NCI-H2081 (cell line): ENCODE data around the gene NOCT.
"Not testable (repeated sequence)": the region's sequence is repeated elsewhere in the genome, so short reads cannot be mapped to it uniquely, and the experiment has no call there.

Experiments used
- DNase-seq, 2 experiments: peaks; one replicate each; lab custom pipeline; 2025; lab: John Stamatoyannopoulos, UW

NOCT gene, protein sequence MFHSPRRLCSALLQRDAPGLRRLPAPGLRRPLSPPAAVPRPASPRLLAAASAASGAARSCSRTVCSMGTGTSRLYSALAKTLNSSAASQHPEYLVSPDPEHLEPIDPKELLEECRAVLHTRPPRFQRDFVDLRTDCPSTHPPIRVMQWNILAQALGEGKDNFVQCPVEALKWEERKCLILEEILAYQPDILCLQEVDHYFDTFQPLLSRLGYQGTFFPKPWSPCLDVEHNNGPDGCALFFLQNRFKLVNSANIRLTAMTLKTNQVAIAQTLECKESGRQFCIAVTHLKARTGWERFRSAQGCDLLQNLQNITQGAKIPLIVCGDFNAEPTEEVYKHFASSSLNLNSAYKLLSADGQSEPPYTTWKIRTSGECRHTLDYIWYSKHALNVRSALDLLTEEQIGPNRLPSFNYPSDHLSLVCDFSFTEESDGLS

DNA sequence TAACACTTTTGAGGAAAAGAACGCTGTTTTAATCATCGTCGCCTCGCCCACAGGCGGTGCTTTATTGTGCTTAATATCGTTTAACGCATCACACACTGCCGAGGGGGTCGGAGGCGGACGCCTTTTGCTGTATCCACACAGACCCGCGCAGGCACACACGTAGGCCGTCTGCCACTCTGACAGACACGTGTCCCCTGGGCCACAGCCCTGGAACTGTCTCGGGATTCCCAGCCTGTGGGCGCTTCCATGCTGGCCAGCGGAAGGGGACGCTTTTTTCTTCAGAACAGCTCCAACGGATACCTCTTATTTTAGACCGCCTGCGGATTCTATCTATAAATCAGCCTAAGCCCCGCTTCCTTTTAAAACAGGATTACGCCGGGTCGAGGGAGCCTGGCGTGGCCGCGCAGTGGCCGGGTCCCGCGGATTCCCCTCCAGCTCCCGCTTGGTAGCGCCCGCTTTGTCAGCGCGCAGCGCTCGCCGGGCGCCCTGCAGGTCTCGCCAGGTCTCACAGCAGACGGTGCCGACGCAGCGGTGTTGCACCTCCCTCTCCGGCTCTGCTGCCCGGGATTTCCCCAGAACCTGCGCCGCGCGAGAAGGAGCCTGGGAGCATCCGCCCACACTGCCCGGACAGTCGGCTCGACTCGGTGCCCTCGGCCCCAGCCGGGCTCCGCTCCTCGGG lies at the start of gene NOCT:
NOCT (plus strand) TSS at position 513 of the 679 bp plus-strand sequence. CDS start 201 bp downstream, outside the sequence.
- DNase-seq = peak; percentile 82 to 88

DNA sequence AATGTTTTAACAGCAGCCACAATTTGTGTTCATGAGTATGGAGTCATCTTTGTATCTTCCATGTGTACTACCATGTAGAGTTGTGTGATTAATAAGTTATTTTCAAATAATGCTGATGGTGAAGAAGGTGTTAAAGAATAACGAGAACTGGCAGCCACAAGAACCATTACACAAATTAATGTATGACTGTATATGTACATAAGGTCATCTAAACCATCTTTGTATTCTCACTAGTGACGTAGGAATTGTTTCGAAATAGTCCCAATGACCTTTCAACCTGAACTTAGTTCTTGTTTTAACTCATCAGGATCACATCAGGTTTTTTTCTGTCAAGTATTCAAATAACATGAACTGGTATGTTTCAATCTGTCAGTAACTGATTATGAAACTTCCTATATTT lies 48.3 kb upstream of the NOCT start:
- DNase-seq = no peak

DNA sequence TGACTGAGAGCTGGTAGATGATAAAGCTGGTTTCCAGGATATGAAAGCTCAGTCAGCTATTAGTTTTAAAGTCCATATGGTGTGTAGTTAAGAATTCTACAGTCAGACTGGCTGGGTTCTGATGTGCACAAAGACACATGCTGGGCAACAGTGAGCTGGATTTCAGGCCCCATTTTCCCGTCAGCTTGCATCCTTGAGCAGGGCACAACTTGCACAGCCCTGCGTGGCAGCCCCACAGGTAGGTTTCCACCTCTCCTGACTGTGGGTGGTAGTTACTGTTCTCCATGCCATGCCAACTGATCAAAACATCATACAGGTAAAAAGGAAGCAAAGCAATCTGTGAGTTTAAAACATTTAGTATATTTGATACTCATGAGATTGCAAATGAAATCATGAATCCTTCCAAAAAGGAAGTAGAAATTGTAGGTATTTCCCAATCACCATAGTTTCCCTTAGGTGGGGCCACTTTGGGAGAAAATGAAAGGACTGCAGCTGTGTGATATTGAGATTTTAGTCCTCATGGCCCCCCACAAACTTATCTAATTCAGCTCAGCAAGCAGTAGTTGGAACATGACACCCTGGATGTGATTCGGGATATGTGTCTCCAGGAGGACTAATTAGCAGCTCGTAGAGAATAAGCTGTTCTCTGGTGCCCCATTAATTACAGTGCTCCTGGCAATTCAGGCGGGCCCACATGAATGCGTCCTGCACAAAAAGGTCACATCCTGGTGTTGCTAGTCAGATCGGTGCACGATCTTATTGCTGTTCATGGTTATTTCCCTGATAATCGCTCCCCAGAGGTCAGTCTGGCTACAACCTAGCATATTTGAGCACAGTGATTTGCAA lies 42.4 kb upstream of the NOCT start:
- DNase-seq = peak; percentile 13 to 71

DNA sequence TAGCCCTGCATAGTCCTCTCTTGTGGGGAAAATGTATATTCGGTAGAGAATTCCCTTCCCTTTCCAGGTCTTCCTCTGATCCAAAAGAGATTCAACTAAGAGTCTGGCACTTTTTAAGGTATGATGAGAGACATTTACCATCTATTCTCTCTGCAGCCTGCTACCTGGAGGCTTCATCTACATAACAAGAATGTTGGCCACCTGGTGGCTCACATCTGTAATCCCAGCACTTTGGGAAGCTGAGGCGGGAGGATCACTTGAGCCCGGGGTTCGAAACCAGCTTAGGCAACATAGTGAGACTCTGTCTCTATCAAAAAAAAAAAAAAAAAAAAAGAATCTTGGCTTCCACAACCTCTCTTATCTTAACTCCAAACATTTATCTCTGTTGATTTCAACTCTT lies 40.4 kb upstream of the NOCT start:
- DNase-seq = peak in 1 of 2 experiments; percentile 4

DNA sequence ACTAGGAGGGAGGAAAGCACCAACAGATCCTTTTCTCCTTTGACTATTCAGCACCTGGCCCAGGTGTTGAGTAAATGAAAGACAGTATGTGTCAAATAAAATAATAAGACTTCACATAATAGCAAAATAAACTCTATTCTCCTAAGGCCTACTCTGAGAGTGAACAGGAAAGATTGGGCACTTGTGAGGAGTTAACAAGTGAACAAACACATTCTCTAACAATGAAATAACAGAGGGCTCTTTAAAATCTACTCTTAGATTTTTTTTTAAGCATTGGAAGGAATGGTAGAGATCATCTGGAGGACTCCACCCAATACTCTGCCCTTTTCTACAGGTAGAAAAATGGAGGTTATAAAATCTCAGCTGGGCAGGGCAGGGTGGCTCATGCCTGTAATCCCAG lies 39.1 kb upstream of the NOCT start:
- no peak for DNase-seq

DNA sequence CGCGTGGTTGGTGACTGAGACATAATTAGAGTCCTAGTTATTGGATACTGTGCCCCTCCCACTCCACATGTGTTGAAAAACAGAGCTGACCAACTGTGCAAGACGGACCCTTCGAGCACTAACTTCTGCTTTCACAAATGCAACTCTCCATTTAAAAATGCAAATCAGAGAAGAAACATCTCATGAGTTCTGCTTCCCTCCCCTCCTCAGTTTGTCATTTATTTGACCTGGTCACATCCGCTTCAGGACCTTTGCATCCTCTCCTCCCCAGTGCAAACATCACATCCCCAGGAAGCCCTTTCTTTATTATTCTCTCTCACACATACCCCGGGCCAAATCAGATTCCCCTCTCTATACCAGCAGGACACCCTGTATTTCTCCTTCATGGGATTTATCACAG lies 38.1 kb upstream of the NOCT start:
- DNase-seq = no peak

DNA sequence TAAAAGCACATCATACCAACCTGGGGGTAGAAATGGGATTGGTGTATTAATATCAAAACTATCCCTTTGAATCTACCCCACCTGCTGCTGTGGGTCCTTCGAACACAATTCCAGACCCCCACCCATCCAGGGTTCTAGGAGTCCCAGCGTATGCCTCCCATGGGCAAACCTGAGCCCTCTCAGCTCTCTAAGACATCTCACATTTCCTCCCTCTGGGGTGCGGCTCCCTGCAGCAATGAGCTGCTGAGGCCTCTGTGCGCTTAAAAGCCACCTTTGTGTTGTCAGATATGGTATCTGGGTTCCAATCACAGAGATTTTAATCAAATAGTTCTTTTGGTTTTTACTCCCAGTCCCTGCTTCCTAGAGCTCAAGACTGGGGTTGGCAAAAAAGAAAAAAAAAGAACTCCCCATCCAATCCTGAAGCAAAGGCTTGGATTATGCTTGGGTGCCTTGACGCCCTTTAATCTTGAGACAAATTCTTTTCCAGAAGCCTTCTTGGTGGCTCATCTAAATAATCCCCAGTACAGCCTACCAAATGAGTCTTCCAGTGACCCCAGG lies 37.5 kb upstream of the NOCT start:
- no peak for DNase-seq

DNA sequence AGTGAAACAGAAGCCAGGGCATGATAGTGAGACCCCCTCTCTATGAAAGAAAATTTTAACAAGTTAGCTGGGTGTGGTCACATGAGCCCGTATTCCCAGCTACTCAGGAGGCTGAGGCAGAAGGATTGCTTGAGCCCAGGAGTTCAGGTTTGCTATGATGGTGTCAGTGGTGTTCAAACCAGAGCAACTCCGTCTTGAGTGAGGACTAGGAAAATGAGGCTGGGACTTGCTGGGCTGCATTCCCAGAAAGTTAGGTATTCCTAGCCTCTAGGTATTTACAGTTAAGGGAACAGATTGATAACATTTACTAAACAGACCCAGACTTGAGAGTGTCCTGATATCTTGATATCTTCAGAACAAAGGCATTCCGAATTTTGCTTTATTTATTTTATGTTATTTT lies 37.0 kb upstream of the NOCT start:
- no peak for DNase-seq

DNA sequence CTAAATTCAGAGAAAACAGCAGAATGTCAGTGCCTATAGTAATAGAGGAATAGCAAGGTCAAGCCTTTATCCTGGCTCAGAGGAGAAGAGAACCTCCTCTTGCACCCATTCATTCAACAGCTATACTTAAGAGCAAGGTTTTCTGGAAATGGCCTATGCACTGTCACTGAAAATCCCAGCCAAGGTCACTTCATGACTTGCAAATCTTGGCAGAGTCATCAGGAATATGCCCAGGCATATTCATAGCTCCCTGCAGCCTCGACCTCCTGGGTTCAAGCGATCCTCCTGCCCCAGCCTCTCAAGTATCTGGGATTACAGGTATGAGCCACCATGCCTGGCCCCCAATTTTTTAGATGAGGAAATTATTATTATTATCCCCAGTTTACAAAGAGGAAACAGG lies 35.8 kb upstream of the NOCT start:
- no peak for DNase-seq

DNA sequence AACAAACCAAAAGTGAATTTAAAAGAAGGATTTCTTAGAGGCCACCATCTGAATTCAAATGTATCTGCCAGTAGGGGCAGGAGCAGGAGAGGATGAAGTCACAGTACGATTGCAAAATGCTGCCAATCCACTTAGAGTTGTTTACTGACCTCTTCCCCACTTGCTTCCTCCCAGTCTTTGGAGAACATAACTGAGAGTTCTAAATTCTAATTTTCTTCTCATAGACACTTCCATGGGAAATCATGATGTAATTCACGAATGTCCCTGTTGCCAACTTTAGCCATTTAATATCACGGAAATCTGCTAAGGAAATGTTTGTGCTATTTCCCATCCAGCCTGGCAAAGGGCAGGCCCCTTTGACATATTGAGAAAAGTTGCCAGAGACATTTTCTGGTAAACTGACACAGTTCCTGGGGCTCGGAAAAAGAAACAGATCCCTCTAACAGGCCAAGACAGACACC lies 33.6 kb upstream of the NOCT start:
- no peak for DNase-seq

DNA sequence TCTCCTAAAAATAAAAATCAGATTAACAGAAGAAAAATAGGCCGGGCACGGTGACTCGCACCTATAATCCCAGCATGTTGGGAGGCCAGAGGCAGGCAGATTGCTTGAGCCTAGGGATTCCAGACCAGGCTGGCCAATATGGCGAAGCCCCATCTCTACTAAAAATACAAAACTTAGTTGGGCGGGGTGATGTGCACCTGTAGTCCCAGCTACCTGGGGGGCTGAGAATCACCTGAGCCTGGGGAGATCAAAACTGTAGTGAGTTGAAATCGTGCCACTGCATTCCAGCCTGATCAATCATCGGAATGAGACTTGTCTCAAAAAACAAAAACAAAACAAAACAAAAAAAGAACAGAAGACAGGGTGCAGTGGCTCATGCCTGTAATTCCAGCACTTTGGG lies 32.8 kb upstream of the NOCT start:
- DNase-seq = no peak

DNA sequence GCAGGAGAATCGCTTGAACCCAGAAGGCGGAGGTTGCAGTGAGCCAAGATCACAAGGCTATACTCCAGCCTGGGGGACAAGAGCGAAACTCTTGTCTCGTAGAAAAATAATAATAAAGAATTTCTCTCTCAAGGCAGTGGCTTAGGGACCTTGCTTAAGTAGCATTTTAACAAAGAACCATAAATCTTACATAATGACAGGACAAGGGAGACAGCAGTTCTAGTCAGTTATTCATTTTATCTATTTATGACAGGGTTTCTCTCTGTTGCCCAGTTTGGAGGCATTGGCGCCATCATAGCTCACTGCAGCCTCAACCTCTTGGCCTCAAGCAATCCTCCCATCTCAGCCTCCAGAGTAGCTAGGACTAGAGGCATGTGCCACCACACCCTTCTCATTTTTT lies 31.9 kb upstream of the NOCT start:
- no peak for DNase-seq

DNA sequence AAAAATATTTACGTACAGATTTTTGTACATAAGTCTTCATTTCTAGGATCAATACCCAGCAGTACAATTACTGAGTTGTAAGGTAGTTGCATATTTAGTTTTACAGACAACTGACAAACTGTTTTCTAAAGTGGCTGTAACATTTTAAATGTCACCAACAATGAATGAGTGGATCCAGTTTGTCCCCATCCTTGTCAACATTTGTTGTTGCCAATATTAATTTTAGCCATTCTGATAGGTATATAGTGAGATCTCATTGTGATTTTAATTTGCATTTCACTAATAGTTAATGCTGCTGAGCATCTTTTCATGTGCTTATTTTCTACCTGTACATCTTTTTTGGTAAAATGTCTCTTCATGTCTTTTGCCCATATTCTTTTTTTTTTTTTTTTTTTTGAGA lies 30.9 kb upstream of the NOCT start:
- DNase-seq = no peak

DNA sequence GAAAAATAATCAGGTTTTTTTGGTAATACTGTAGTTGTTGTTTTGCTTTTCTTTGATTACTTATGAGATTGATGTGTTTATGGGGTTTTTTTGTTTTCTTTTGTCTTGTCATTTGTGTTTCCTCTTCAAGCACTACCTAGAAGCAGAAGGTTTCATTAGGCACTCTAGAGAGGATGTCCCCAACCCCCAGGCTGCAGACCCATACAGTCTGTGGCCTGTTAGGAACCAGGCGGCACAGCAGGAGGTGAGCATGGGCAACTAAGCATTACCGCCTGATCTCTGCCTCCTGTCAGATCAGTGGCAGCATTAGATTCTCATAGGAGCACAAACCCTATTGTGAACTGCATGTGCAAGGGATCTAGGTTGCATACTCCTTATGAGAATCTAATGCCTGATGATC lies 22.9 kb upstream of the NOCT start:
- DNase-seq = no peak

DNA sequence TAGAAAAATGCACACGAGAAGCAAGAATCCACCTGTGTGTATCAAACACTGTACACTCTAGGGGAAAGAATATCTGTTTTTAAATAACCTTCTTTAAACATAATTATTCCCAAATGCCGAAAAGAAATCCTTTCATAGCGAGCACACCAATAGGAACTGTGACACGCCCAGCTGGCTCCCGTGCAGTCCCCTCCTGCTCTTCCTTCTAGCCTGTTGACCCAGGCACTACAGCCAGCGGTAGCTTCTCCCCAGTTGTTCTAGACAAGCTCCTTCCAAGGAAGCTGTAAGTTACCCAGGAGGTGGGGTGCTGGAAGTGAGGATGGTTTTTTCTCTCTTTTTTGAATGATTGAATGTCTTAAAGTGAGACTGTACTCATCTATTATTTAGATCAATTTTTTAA lies 19.5 kb upstream of the NOCT start:
- DNase-seq = no peak

DNA sequence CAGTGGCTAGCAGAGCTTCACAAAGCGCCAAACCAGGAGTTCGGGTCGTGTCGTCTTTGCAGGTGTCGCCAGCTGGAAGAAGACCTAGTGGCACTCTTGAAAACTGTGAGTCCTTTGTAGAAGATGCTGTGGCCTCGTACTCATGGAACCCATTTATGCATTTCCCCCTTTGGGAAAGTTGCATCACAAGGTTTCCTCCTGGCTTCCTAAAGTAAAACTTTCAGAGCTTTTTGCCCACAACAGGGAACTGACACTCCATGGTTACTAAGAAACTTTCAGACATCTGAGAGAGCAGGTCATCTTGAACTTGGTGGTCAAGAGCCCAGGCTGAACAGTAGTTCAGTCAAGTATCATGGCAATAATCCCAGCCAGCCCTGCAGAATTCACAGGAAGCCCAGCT lies 15.9 kb upstream of the NOCT start:
- no peak for DNase-seq

DNA sequence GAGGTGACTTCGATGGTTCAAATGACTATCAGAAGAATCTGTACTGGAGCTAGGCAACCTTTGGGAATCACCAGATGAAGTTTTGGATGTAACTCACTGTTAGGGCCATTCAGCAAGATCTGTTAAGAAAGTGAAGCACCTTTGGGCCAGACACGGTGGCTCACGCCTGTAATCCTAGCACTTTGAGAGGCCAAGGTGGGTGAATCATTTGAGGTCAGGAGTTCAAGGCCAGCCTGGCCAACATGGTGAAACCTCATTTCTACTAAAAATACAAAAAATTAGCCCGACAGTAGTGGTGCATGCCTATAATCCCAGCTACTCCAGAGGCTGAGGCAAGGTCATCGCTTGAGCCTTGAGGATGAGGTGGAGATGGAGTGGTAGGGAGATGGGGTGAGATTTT lies 15.4 kb upstream of the NOCT start:
- DNase-seq = not testable (repeated sequence)

DNA sequence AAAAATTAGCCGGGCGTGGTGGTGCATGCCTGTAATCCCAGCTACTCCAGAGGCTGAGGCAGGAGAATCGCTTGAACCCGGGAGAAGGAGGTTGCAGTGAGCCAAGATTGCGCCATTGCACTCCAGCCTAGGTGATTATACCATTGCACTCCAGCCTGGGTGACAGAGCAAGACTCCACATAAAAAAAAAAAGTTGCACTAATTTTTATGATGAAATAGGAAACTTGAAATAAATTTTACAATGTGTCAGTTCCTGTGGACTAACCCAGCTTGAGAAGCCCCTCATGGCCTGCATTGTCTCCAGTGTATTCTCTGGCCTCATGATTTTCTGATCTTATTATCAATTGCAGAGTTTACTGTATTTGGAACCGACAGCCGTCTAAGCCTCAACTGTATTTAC lies 14.2 kb upstream of the NOCT start:
- not testable (repeated sequence) for DNase-seq

DNA sequence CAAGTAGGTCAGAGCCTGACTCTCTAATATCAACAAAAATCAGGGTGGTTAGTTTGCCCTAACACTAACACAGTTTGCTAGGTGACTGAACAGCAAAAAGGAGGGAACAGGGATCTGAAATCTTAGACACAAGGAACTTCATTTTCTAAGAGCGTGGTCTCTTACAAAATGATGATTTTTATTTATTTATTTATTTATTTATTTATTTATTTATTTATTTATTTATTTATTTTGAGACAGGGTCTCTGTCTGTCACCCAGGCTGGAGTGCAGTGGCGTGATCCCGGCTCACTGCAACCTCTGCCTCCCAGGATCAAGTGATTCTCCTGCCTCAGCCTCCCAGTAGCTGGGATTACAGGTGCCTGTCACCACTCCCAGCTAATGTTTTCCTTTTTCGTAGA lies 11.9 kb upstream of the NOCT start:
- not testable (repeated sequence) for DNase-seq

DNA sequence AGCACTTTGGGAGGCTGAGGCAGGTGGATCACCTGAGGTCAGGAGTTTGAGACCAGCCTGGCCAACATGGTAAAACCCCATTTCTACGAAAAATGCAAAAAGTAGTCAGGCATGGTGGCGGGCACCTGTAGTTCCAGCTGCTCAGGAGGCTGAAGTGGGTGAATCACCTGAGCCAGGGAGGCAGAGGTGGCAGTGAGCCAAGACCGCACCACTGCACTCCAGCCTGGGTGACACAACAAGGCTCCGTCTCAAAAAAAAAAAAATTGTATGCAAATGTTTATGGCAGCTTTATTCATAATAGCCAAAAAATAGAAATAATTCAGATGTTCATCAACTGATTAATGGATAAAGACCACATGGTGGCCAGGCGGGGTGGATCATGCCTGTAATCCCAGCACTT lies 9.8 kb upstream of the NOCT start:
- no peak for DNase-seq

DNA sequence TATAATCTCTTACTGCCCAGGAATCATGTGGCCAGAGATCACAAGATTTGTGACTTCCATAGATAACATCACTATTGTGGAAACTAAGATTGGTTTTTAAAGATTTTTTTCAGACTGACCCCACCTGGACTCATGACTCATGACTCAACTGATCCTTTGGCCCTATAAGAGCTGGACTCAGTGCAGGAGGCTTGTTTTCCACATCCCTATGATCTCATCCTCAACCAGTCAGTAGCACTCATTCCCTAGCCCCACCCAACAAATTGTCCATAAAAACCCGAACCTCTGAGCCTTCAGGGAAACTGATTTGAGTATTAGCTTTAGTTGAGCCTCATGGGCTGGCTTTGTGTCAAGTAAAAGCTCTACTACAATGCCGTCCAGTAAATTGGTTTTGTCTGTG lies 7.9 kb upstream of the NOCT start:
- no peak for DNase-seq

DNA sequence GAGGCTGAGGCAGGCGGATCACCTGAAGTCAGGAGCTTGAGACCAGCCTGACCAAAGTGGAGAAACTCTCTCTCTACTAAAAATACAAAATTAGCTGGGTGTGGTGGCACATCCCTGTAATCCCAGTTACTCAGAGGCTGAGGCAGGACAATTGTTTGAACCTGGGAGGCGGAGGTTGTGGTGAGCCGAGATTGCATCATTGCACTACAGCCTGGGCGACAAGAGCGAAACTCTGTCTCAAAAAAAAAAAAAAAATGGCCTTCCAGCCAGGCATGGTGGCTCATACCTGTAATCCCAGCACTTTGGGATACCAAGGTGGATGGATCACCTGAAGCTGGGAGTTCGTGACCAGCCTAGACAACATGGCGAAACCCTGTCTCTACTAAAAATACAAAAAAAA lies 7.3 kb upstream of the NOCT start:
- DNase-seq = not testable (repeated sequence)
